Germinal center (tissue), 1 donor: Measurements from ENCODE around the gene CAV1.
"Not testable (repeated sequence)": the region's sequence is repeated elsewhere in the genome, so short reads cannot be mapped to it uniquely, and the experiment has no call there.

ENCODE experiments used
- DNase-seq: peaks from one replicate; pipeline ENCODE4 v3.0.0; 2012; ENCODE audit warnings: mixed read lengths, low spot score

CAV1 gene, protein sequence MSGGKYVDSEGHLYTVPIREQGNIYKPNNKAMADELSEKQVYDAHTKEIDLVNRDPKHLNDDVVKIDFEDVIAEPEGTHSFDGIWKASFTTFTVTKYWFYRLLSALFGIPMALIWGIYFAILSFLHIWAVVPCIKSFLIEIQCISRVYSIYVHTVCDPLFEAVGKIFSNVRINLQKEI

DNA sequence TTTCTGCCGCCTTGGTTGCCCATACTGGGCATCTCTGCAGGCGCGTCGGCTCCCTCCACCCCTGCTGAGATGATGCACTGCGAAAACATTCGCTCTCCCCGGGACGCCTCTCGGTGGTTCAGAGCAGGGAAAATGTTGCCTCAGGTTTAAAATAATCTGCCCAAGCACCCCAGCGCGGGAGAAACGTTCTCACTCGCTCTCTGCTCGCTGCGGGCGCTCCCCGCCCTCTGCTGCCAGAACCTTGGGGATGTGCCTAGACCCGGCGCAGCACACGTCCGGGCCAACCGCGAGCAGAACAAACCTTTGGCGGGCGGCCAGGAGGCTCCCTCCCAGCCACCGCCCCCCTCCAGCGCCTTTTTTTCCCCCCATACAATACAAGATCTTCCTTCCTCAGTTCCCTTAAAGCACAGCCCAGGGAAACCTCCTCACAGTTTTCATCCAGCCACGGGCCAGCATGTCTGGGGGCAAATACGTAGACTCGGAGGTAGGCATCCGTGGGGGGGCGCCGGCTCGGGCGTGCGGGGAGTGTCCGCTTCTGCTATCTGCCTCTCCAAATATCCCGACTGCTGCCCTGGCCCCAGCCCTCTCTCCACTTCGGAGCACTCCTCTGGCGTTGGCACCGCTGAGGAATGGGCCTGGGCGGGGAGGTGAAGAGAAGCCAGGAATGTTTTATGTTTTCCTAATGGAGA is at the start of gene CAV1:
CAV1 (plus strand) TSS at position 428 of the 689 bp plus-strand sequence; CDS start at position 455, 27 bp downstream.
- DNase-seq = peak; percentile 44

GRCh38 chr7:116477625-116478024 is 47.2 kb upstream of the CAV1 start:
- no peak for DNase-seq

- DNase-seq = no peak
These were observed 46.0 kb upstream of the CAV1 start for GRCh38 chr7:116478834-116479233.

GRCh38 chr7:116483271-116483942 is 41.4 kb upstream of the CAV1 start:
- no peak for DNase-seq

DNA sequence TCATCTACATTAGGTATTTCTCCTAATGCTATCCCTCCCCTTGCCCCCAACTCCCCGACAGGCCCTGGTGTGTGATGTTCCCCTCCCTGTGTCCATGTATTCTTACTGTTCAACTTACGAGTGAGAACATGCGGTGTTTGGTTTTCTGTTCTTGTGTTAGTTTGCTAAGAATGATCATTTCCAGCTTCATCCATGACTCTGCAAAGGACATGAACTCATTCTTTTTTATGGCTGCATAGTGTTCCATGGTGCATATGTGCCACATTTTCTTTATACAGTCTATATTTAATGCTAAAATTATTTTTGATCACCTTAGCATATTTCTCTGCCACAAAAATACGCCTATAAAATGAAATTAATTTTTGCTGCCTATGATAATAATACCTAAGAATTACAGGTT is 40.4 kb upstream of the CAV1 start:
- not testable (repeated sequence) for DNase-seq

DNA sequence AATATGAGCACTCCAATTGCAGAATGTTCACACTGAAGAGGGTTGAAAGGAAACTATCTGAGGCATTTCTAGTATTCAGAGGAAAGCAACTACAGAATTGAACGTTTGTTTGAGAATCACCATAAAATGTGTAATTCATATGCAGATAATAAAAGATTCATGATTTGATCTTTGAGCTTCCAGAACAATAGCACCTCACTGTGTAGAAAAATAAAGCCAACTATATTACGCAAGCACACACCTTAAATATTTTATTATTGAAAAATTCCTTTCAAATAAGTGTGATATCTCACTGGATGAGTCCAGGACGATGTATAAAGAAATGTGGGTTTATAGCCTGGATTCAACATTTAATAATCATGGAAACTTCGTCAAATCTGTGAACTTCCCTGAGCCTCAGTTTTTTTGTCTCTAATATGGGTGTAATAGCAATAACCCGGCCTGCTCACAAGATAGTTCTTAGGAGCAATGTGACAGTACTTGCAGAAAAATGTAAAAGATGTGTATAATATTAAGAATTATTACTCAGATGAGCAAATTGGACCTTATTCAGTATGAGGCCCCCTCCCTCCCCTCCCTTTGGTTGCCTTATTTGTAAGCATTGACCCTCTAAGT is 36.8 kb upstream of the CAV1 start:
- DNase-seq = no peak

GRCh38 chr7:116490351-116490750 is 34.5 kb upstream of the CAV1 start:
- DNase-seq = no peak

- DNase-seq = no peak
These were observed 32.8 kb upstream of the CAV1 start for GRCh38 chr7:116491887-116492653.

GRCh38 chr7:116492654-116493109 is 32.2 kb upstream of the CAV1 start:
- DNase-seq = no peak

GRCh38 chr7:116493449-116493848 is 31.4 kb upstream of the CAV1 start:
- no peak for DNase-seq

DNA sequence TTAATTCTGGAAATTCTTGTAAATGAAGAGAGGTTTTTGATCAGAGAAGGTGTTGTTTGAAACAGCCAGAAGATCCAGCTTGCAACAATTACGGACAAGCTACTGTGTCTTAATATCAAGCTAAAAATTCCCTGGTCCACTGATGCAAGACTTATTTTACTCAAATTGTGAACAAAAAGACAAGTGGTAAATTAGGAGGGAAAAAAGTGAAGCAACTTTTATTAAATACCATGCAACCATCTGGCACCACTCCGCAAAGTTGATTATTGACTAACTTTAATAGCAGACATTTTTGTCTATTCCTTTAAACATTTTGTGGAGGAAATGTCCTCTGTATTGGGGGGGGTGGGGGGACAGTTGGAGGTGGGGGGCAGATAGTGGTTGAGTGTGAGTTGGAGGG is 30.4 kb upstream of the CAV1 start:
- no peak for DNase-seq

GRCh38 chr7:116495736-116496135 is 29.1 kb upstream of the CAV1 start:
- no peak for DNase-seq

DNA sequence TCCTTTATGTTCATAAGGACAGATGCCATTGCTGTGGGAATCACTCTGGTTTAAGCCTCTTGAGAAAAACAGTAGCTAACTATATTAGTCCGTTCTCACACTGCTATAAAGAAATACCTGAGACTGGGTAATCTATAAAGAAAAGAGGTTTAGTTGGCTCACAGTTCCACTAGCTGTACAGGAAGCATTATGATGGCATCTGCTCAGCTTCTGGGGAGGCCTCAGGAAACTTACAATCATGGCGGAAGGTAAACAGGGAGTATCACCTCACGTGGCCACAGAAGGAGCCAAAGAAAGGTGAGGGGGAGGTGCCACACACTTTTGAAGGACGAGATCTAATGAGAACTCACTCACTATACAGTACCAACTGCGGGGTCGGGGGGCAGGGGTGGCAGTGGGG is 28.2 kb upstream of the CAV1 start:
- DNase-seq = no peak

- no peak for DNase-seq
These were observed 27.1 kb upstream of the CAV1 start for GRCh38 chr7:116497708-116498107.

- DNase-seq = peak; percentile 24
These were observed 25.4 kb upstream of the CAV1 start, which contains the start of gene CAV2 for GRCh38 chr7:116499168-116500077. Gene CAV2, plus strand, starts transcription at chr7:116499738. Its CDS starts 44 bp downstream, at chr7:116499782.

DNA sequence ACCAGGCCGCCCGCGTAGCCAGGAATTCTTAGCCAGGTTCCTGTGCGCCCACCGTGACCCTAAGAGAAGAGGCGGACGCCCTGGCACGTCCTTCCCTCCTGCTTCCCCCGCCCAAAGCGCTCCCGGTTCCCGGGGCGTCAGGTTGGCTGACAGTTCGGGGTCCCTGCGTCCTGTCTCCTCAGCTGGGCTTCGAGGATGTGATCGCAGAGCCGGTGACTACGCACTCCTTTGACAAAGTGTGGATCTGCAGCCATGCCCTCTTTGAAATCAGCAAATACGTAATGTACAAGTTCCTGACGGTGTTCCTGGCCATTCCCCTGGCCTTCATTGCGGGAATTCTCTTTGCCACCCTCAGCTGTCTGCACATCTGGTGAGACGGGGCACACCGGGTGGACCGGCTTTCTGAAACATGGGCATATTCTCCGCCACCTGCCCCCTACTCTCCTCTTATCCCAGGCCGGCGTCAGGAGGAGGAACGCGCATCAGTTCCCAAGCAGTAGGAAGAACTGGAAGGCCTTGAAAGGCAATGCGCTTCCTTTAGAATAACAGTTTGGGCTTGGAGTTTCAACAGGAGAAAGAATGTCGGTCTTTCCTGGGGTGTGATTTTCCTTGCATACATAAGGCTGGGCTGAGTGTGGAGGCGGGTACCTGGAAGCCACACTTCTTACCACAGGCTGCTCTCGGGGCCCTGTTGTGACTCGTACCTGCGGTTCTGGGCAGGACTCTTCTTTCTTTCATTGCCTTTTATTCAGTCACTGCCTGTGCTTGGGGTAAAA is 24.6 kb upstream of the CAV1 start:
- DNase-seq = no peak

DNA sequence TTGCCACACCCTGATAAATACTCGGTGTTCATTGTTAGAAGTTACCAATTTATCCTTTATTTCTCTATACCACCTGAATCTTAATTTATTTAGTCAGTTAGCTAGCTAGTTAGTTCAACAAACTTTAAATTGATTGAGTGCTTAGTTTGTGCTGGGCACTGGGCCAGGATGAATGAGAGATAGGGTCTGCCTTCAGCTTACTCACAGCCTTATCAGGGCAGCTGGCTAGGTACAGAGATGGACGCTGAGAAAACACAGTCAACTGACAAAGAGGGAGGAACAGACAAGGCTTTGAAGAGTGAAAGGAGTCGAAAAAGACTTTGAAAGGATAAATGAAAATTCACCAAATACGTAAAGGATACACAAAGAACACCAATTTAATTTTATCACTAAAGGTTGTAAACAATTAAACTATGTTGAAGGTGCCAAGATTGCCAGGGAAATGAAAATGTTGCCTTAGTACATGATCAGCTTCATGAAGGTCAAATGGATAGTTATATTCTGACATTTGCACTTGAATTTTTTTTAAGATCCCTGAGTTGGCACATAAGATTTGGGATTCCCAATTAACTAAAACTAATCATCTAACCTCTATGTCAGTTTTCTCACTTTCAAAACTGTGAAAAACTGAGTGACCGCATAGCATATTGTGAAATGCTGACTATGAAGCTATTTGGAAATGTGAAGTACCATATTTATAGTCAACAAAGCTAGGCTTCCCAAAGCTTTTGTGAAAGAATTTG is 23.2 kb upstream of the CAV1 start:
- DNase-seq = no peak

GRCh38 chr7:116502201-116503096 is 22.4 kb upstream of the CAV1 start:
- no peak for DNase-seq
